Activated CD4-positive, CD25-positive, alpha-beta regulatory T cell treated with anti-CD3 and anti-CD28 coated beads, Interleukin-2, amount 50 U/mL, for 16 hours (primary cell): ENCODE measurements around the gene SBF2.
"Not testable (repeated sequence)": the region's sequence is repeated elsewhere in the genome, so short reads cannot be mapped to it uniquely, and the experiment has no call there.

Experiments used
- DNase-seq: peaks from one replicate; pipeline ENCODE4 v3.0.0-alpha.2; 2020; ENCODE audit warnings: low read depth, low spot score

Gene SBF2

GRCh38 chr11:10197091-10197490 is 96.9 kb downstream of the SBF2 start:
- DNase-seq, result no peak

DNA sequence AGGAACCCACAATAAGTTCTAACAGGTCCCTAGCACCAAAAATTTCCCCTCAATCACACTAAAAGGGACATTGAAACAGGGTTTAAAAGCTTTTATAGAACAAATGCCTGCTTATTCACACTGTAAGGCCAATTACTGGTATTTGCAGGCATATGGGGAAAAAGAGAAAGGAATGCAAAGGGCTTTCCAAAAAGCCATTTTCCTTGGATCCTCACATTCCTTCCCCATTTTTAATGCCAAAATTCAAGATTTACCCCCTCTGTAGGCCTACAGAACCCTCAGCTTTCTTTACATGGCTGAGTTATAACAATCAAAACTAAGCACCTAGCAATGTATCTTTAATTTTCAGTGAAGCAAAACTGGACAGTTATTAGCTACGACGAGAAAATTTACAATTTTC is 102.0 kb downstream of the SBF2 start:
- DNase-seq, result no peak

GRCh38 chr11:10181811-10182210 is 112.2 kb downstream of the SBF2 start:
- DNase-seq, result no peak

DNA sequence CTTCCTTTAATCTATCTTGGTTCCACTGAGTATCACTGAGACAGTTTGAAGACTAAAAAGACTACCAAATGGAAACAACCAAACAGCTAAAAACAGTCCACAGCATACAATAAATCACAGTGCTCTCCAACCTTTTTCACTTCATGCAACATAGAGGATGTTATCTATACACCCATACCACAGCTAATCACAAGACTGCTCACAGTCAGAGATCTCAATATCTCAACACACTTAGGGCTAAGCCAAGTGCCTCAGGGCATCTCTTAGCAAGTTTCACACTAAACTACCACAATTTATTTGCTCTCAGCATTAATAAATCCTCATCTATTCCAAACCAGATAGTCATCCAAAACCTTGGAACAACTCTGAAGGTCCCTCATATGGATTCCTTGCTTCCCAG is 129.4 kb downstream of the SBF2 start:
- DNase-seq, result no peak

- no peak for DNase-seq
Measured at GRCh38 chr11:10162222-10162621, 131.8 kb downstream of the SBF2 start.

- no peak for DNase-seq
Measured at GRCh38 chr11:10160350-10160749, 133.7 kb downstream of the SBF2 start.

GRCh38 chr11:10158461-10158860 is 135.6 kb downstream of the SBF2 start:
- no peak for DNase-seq

DNA sequence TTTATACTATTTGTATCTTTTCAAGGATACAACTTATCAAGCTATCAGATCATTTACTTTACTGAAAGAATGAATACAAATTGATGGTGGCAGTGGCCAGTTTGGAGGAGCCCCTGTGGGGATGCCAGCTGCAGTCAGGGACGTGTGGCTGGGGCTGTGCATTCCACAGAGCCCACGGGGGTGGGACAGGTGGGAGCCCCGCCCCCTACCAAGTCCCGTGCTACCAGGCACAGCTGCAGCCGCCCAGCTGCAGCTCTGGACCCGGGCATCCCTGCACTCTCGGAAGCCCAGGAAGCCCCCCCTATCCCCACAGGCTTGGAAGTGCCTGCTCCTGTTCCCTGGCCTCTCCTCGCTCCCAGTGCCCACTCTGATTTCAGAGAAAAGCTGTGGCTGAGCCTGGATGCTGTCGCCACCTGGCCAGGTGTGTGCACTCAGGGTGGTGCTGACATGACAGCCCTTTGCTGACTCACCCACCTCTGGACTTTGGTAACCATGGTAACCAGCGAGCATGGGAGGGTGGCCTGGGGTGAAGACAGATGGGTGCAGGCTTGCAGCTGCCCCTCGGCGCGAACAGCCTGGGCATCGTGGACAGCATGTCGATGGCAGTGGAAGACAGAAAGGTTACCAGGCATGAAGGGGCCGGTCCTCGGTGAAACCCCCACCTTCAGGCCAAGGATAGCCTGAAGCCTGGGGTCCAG is 138.1 kb downstream of the SBF2 start:
- no peak for DNase-seq

DNA sequence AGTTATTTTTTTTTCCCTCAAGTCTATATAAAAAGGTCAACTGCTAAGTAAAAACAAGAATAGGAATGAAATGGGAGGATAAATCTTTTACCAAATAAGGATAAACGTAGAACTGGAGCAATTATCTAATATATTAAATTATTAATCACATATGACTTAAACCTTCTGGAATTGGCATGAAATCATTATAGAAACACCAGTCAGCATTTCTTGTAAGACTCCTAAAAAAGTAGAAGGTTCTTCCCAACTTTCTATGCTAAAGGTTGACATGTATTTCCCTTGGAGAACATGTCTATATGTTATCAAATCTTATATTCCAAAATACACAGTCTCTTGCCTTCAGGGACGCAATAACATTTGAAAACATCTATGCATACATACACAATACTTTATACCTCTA is 143.2 kb downstream of the SBF2 start:
- DNase-seq, result no peak

DNA sequence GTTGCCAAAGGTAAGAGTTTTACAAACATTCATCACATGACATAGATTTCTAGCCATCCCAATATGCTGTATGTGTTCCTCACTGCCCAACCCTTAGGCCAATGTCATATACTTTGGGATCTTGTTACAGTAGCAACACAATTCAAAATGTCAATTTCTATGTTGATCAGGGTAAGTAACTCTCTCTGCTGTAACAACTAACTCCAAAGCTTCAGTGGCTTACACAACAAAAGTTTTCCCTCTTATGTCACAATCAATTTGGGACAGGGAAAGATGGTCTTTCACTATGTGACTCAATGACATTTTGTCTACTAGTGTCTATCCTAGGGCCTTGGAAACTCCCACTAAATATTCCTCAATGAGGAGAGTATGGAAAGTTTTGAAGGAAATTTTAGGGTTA is 144.5 kb downstream of the SBF2 start:
- DNase-seq, result no peak

GRCh38 chr11:10147195-10147594 is 146.8 kb downstream of the SBF2 start:
- DNase-seq, result no peak

DNA sequence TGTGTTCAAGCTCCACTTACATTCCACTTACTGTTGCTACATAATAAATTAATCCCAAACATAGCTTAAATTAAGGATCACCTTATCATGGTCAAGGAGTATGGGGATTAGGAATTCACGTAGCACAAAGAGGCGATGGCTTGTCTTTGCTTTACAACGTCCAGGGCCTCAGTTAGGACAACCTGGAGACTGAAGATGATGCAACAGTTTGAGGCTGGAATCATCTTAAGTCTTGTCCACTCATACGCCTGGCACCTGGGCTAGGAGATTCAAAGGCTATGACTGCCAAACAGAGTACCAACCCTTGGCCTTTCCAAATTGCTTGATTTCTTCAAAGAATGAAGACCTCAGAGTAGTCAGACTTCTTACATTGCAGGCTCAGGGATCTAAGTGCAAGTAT is 149.1 kb downstream of the SBF2 start:
- DNase-seq, result no peak

- no peak for DNase-seq
Measured at GRCh38 chr11:10139656-10140055, 154.4 kb downstream of the SBF2 start.

- no peak for DNase-seq
Measured at GRCh38 chr11:10139143-10139542, 154.9 kb downstream of the SBF2 start.

DNA sequence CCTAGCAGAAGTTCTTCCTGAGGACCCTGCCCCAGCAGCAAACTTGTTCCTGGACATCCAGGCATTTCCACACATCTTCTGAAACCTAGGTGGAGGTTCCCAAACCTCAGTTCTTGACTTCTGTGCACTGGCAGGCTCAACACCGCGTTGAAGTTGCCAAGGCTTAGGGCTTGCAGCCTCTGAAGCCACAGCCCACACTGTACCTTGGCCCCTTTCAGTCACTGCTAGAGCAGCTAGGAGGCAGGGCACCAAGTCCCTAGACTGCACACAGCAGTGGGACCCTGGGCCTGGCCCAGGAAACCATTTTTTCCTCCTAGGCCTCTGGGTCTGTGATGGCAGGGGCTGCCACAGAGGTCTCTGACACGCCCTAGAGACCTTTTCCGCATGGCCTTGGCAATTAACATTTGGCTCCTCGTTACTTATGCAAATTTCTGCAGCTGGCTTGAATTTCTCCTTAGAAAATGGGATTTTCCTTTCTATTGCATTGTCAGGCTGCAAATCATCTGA is 159.0 kb downstream of the SBF2 start:
- DNase-seq, result no peak

- DNase-seq, result not testable (repeated sequence)
Measured at GRCh38 chr11:10134226-10134625, 159.8 kb downstream of the SBF2 start.

GRCh38 chr11:10133251-10133650 is 160.8 kb downstream of the SBF2 start:
- not testable (repeated sequence) for DNase-seq

DNA sequence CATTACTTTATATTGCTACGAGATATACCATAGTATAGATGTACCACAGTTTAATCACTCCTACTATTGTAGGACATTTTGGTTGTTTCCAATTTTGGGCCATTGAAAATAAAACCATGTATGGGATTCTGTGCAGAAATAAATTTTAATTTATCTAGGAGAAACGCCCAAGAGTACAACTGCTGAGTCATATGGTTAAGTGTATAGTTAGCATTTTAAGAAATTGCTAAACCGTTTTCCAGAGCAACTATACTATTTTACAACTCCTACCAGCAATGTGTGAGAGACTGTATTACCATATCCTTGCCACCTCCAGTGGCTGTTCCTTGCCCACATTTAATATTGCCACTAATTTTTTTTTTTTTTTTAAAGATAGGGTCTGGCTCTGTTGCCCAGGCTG is 163.1 kb downstream of the SBF2 start:
- no peak for DNase-seq

- not testable (repeated sequence) for DNase-seq
Measured at GRCh38 chr11:10129184-10129583, 164.8 kb downstream of the SBF2 start.

- DNase-seq, result no peak
Measured at GRCh38 chr11:10125522-10126133, 168.4 kb downstream of the SBF2 start.

GRCh38 chr11:10122326-10123197 is 171.5 kb downstream of the SBF2 start:
- DNase-seq, result no peak

DNA sequence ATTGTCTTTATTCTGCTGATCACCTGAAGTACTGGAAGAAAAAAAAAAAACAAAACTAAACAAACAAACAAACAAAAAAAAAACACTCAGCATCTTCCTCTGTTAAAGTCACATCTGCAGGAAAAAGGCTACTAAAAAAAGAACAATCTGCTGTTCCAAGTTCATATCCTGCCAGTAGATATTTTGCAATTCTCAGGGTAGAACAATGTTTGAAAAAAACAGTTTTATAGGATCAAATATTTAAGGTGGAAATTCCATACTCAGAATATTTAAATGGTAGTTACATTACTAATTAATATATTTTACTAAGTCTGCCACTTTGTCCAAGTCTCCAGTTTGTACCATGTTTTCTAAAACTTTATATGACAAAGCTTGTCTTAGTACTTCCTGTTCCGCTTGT is 175.2 kb downstream of the SBF2 start:
- DNase-seq, result no peak
